H1 (cell line): ENCODE data around the gene FOXP4. TPM values are rescaled to one million over a fixed set of nuclear protein-coding genes. Genes with fewer than 3 reads are reported as not detected.

Source experiments
- CTCF ChIA-PET: fragments of 300-600 bp; sonication (Branson Sonifier 250); formaldehyde crosslinking; loops from one replicate; lab custom pipeline; 2021; ENCODE audit not compliant: partially characterized antibody; lab: Charles Lee
- POLR2A ChIA-PET: fragments of 300-600 bp; sonication (Branson Sonifier 250); formaldehyde crosslinking; loops from one replicate; lab custom pipeline; 2021; ENCODE audit warnings: inconsistent platforms; ENCODE audit not compliant: partially characterized antibody; lab: Charles Lee
- DNase-seq, 2 experiments: peaks; one replicate each; pipeline versions ENCODE4 v3.0.0 to v3.0.0-alpha.2; 2010 to 2022; ENCODE audit warnings: low spot score in 2 of 2, low read depth in 1 of 2, mixed read lengths in 1 of 2
- FAIRE-seq: peaks from 2 replicates; lab custom pipeline; 2011; peaks lifted over from hg19 to GRCh38; lab: Jason Lieb, UNC
- H2AFZ ChIP-seq: 2 replicates; pipeline ENCODE4 v1.8.1; 2012; ENCODE audit warnings: low read length, inconsistent platforms
- H2AK5ac ChIP-seq: 2 replicates; pipeline ENCODE4 v1.6.1; 2013; ENCODE audit warnings: low read depth, low read length
- H2BK120ac ChIP-seq: replicated peaks from 2 replicates; pipeline ENCODE3; 2013; ENCODE audit warnings: low read depth, low read length, inconsistent platforms
- H2BK12ac ChIP-seq: 2 replicates; pipeline ENCODE4 v1.6.1; 2013; ENCODE audit warnings: low read depth, low read length
- H2BK15ac ChIP-seq: 2 replicates; pipeline ENCODE4 v1.6.1; 2013; ENCODE audit warnings: low read length
- H2BK20ac ChIP-seq: 2 replicates; pipeline ENCODE4 v1.6.1; 2013; ENCODE audit warnings: low read length
- H2BK5ac ChIP-seq: 2 replicates; pipeline ENCODE4 v1.6.1; 2013; ENCODE audit warnings: low read depth, low read length
- H3K14ac ChIP-seq: 2 replicates; pipeline ENCODE4 v1.6.1; 2013; ENCODE audit warnings: inconsistent platforms; ENCODE audit not compliant: insufficient read length
- H3K18ac ChIP-seq: 2 replicates; pipeline ENCODE4 v1.6.1; 2013; ENCODE audit warnings: low read length; ENCODE audit errors: extremely low read depth
- H3K23ac ChIP-seq: 2 replicates; pipeline ENCODE4 v1.6.1; 2013; ENCODE audit warnings: inconsistent platforms; ENCODE audit not compliant: insufficient read length
- H3K23me2 ChIP-seq: 2 replicates; pipeline ENCODE4 v1.6.1; 2013; ENCODE audit warnings: low read depth, low read length
- H3K27ac ChIP-seq: 2 replicates; pipeline ENCODE4 v1.6.1; 2011; ENCODE audit warnings: low read depth, low read length, inconsistent platforms
- H3K27me3 ChIP-seq, 4 experiments: replicated peaks in 1 of 4; 1 replicate in 1 of 4; 2 replicates in 3 of 4; pipeline versions ENCODE4 v1.6.1 to v1.8.1; 2011 to 2013; ENCODE audit warnings: low read length in 3 of 4, mild to moderate bottlenecking in 3 of 4, inconsistent platforms in 2 of 4, mixed read lengths in 2 of 4, moderate library complexity in 1 of 4; ENCODE audit not compliant: control insufficient read depth in 3 of 4, insufficient read depth in 3 of 4; ENCODE audit errors: extremely low read depth in 1 of 4
- H3K36me3 ChIP-seq, 4 experiments: 2 replicates each; pipeline versions ENCODE4 v1.6.1 to v1.8.1; 2011 to 2013; ENCODE audit warnings: mild to moderate bottlenecking in 4 of 4, low read length in 3 of 4, moderate library complexity in 2 of 4, control low read depth in 1 of 4, inconsistent platforms in 1 of 4; ENCODE audit not compliant: insufficient read depth in 4 of 4, control insufficient read depth in 2 of 4
- H3K4ac ChIP-seq: replicated peaks from 2 replicates; pipeline ENCODE3; 2013; ENCODE audit warnings: low read length, low read depth, mixed read lengths, inconsistent platforms; ENCODE audit not compliant: insufficient read length
- H3K4me1 ChIP-seq, 4 experiments: replicated peaks in 1 of 4; 1 replicate in 1 of 4; 2 replicates in 3 of 4; pipeline versions ENCODE4 v1.6.1 to v1.8.1; 2011 to 2013; ENCODE audit warnings: low read length in 3 of 4, inconsistent platforms in 2 of 4, mixed read lengths in 1 of 4; ENCODE audit not compliant: insufficient read depth in 4 of 4, control insufficient read depth in 3 of 4
- H3K4me2 ChIP-seq, 2 experiments: 2 replicates each; pipeline versions ENCODE4 v1.6.1 to v1.8.1; 2011 to 2013; ENCODE audit warnings: low read depth in 2 of 2, low read length in 2 of 2, control low read depth in 1 of 2, inconsistent platforms in 1 of 2, mild to moderate bottlenecking in 1 of 2; ENCODE audit not compliant: insufficient read depth in 1 of 2
- H3K4me3 ChIP-seq, 4 experiments: fragments of 200-600, 300-600 bp in 1 of 4; sonication (generic), shearing (Covaris generic), sonication (Bioruptor Twin) in 1 of 4; 2 replicates each; pipeline versions ENCODE4 v1.5.1 to v1.8.1; 2011 to 2016; ENCODE audit warnings: low read length in 4 of 4, low read depth in 3 of 4, control low read depth in 2 of 4, inconsistent platforms in 2 of 4, mild to moderate bottlenecking in 2 of 4, mixed read lengths in 1 of 4, moderate library complexity in 1 of 4; ENCODE audit not compliant: insufficient read depth in 2 of 4; ENCODE audit errors: extremely low read depth in 1 of 4
- H3K56ac ChIP-seq: replicated peaks from 2 replicates; pipeline ENCODE3; 2013; ENCODE audit warnings: low read depth, mild to moderate bottlenecking, mixed read lengths, low read length, inconsistent platforms; ENCODE audit not compliant: insufficient read length
- H3K79me1 ChIP-seq: 2 replicates; pipeline ENCODE4 v1.6.1; 2013; ENCODE audit warnings: low read depth, low read length, control low read depth
- H3K79me2 ChIP-seq, 2 experiments: 2 replicates each; pipeline versions ENCODE4 v1.6.1 to v1.8.1; 2012 to 2013; ENCODE audit warnings: low read length in 2 of 2, mild to moderate bottlenecking in 2 of 2, inconsistent platforms in 1 of 2; ENCODE audit not compliant: insufficient read depth in 2 of 2, control insufficient read depth in 1 of 2
- H3K9ac ChIP-seq, 4 experiments: replicated peaks in 1 of 4; 1 replicate in 1 of 4; 2 replicates in 3 of 4; pipeline versions ENCODE4 v1.6.1 to v1.8.1; 2011 to 2013; ENCODE audit warnings: low read depth in 3 of 4, low read length in 3 of 4, control low read depth in 2 of 4, mild to moderate bottlenecking in 2 of 4, moderate library complexity in 2 of 4, inconsistent platforms in 1 of 4; ENCODE audit errors: extremely low read depth in 1 of 4
- H3K9me3 ChIP-seq, 2 experiments: 2 replicates each; pipeline versions ENCODE4 v1.6.1 to v1.8.1; 2012 to 2013; ENCODE audit warnings: mild to moderate bottlenecking in 2 of 2, moderate library complexity in 2 of 2, control low read depth in 1 of 2, inconsistent platforms in 1 of 2, low read depth in 1 of 2, low read length in 1 of 2, mixed read lengths in 1 of 2; ENCODE audit not compliant: insufficient read depth in 2 of 2
- H4K20me1 ChIP-seq, 2 experiments: replicated peaks in 1 of 2; 2 replicates each; pipeline versions ENCODE3 to v1.8.1; 2011 to 2013; ENCODE audit warnings: inconsistent platforms in 2 of 2, low read length in 2 of 2, mild to moderate bottlenecking in 1 of 2; ENCODE audit not compliant: insufficient read depth in 2 of 2, control insufficient read depth in 1 of 2
- H4K5ac ChIP-seq: 2 replicates; pipeline ENCODE4 v1.6.1; 2013; ENCODE audit warnings: low read length, low read depth, mixed read lengths, inconsistent platforms; ENCODE audit not compliant: insufficient read length
- H4K8ac ChIP-seq: 2 replicates; pipeline ENCODE4 v1.8.0; 2013; ENCODE audit warnings: mild to moderate bottlenecking, moderate library complexity, low read length, inconsistent platforms; ENCODE audit not compliant: insufficient read depth; ENCODE audit errors: extremely low read depth
- H4K91ac ChIP-seq: replicated peaks from 2 replicates; pipeline ENCODE3; 2013; ENCODE audit warnings: low read length, mixed read lengths, inconsistent platforms; ENCODE audit not compliant: insufficient read length
- BCL11A ChIP-seq, 2 experiments: IDR thresholded peaks; one replicate each; pipeline ENCODE4 v1.6.1; 2011; ENCODE audit warnings: low read depth in 2 of 2, low read length in 2 of 2, mild to moderate bottlenecking in 2 of 2
- CEBPB ChIP-seq: IDR thresholded peaks from 2 replicates; pipeline ENCODE4 v1.6.1; 2012; ENCODE audit warnings: low read depth, low read length
- CREB1 ChIP-seq: IDR thresholded peaks from 2 replicates; pipeline ENCODE4 v1.6.1; 2012; ENCODE audit warnings: inconsistent platforms
- FOSL1 ChIP-seq: IDR thresholded peaks from 2 replicates; pipeline ENCODE4 v1.6.1; 2011; ENCODE audit warnings: mild to moderate bottlenecking, low read depth, low read length, moderate library complexity; ENCODE audit not compliant: insufficient read depth
- GABPA ChIP-seq: IDR thresholded peaks from 2 replicates; pipeline ENCODE4 v1.6.1; 2011; ENCODE audit warnings: mild to moderate bottlenecking, low read length, moderate library complexity, borderline replicate concordance; ENCODE audit not compliant: insufficient read depth
- GTF2F1 ChIP-seq: IDR thresholded peaks from 2 replicates; pipeline ENCODE4 v1.6.1; 2012; ENCODE audit warnings: low read depth, low read length, improper control_type of control experiment, borderline replicate concordance
- MAX ChIP-seq: IDR thresholded peaks from 2 replicates; pipeline ENCODE4 v1.6.1; 2012; ENCODE audit warnings: inconsistent platforms
- POU5F1 ChIP-seq: IDR thresholded peaks from 2 replicates; pipeline ENCODE4 v1.6.1; 2011; ENCODE audit warnings: low read depth, mild to moderate bottlenecking, low read length, moderate library complexity
- RFX5 ChIP-seq: IDR thresholded peaks from 2 replicates; pipeline ENCODE4 v1.6.1; 2011; ENCODE audit warnings: low read depth, low read length, improper control_type of control experiment, borderline replicate concordance
- SAP30 ChIP-seq: fragments of 300-600 bp; sonication (generic); IDR thresholded peaks from 2 replicates; pipeline ENCODE4 v1.7.1; 2012; ENCODE audit warnings: low read length, moderate library complexity, mild to moderate bottlenecking, inconsistent platforms; ENCODE audit not compliant: insufficient read depth, insufficient replicate concordance
- SIN3A ChIP-seq, 2 experiments: IDR thresholded peaks in 1 of 2; conservative IDR thresholded peaks in 1 of 2; 2 replicates each; pipeline ENCODE4 v1.6.1; 2011 to 2012; ENCODE audit warnings: low read length in 2 of 2, improper control_type of control experiment in 1 of 2, low read depth in 1 of 2, mild to moderate bottlenecking in 1 of 2
- SP2 ChIP-seq: IDR thresholded peaks from 2 replicates; pipeline ENCODE4 v1.6.1; 2012; ENCODE audit warnings: mild to moderate bottlenecking, low read length, inconsistent platforms
- WGBS, 2 experiments: shearing (Covaris generic) in 1 of 2; methylation state at CpG; one replicate each; pipeline versions ENCODE4 v1.1.6 to v1.1.7; 2013 to 2015; ENCODE audit warnings: low lambda C conversion rate in 2 of 2, mixed read lengths in 2 of 2, inconsistent platforms in 1 of 2, low coverage in 1 of 2, missing lambda C conversion rate in 1 of 2; ENCODE audit not compliant: insufficient replicate concordance in 2 of 2, insufficient coverage in 1 of 2, insufficient read length in 1 of 2; ENCODE audit errors: extremely low coverage in 1 of 2, missing lambda C conversion rate in 1 of 2; 5-methylcytosine and 5-hydroxymethylcytosine counted together
- polyA plus RNA-seq, 7 experiments: library from polyadenylated mRNA; depleted of rRNA in 3 of 7; stranded (reverse) in 5 of 7; unstranded in 2 of 7; fragments of >200 nt in 5 of 7; fragments of 200-250 nt in 2 of 7; gene quantifications; 1 replicate in 5 of 7; 2 replicates in 1 of 7; 4 replicates in 1 of 7; pipeline versions ENCODE4 v1.2.1 to v1.2.3, GENCODE V29; 2011 to 2013; ENCODE audit warnings: missing spikeins in 2 of 7, mixed read lengths in 2 of 7
- total RNA-seq: library from RNA; stranded (reverse); fragmentation: NEBNext Ultra II Directional; extraction: Animal tissue kit (Norgen Biotek cat#: 25700); gene quantifications from 2 replicates; pipeline ENCODE4 v1.2.1, GENCODE V29; 2021

FOXP4 gene
- total and polyA plus RNA-seq, 2 of the 8 experiments (the other 6 are each of a cell fraction or from before 2014, with no cell fraction given), result 4.8 to 13.3 TPM

- Histone ChIP-seq H2AK5ac (no peak overlapping the region), H3K9me3 (no peaks in the 10 kb centered on the region), H3K79me2 (no peaks in the 10 kb centered on the region), H3K14ac (no peak overlapping the region), H4K5ac (no peak overlapping the region), H2BK120ac (no peak overlapping the region), H3K4me3 (no peak overlapping the region), H3K23me2 (no peaks in the 10 kb centered on the region), H3K36me3 (peaks cover 0 to 4% (median 2%) of the 10 kb centered on the region in 4 experiments; a peak in 3 of 8 replicates), H4K8ac (no peak overlapping the region; the same call in 1 of the 2 replicates), H3K27ac (no peak overlapping the region), H3K4me2 (no peak overlapping the region), H3K79me1 (no peaks in the 10 kb centered on the region), H2BK15ac (no peak overlapping the region), H2AFZ (no peak overlapping the region), H3K23ac (no peak overlapping the region), H3K27me3 (no peaks in the 10 kb centered on the region), H2BK5ac (no peak overlapping the region), H3K56ac (no peak overlapping the region), H3K4me1 (peaks cover 0 to 41% (median 23%) of the 10 kb centered on the region in 4 experiments; a peak in 6 of 7 replicates), H3K18ac (no peak overlapping the region; the same call in 1 of the 2 replicates), H3K9ac (no peak overlapping the region), H2BK12ac (no peak overlapping the region), H2BK20ac (no peak overlapping the region), H3K4ac (no peak overlapping the region), H4K20me1 (peaks cover 0 to 5% of the 10 kb centered on the region in 2 experiments), H4K91ac (no peak overlapping the region)
- WGBS, 2 experiments, result 88% methylated on average over 8 of the region's 28 CpGs; no CpG with 5 or more reads in 1 of the 2 experiments
- DNase-seq (no peak), FAIRE-seq (no peak)
- POLR2A ChIA-PET, result interaction anchor here (1.0 to 2.3 kb wide), 6 partner anchors 8 to 116 kb away, joined by 3 to 6 read pairs (median 4); no protein-coding TSS in a partner anchor
- CTCF ChIA-PET, result interaction anchor here (0.8 to 27.7 kb wide), 14 partner anchors 7 to 218 kb away, joined by 3 to 361 read pairs (median 9); no protein-coding TSS in a partner anchor
- TF ChIP-seq POU5F1 (no peak), RFX5 (no peak), BCL11A (IDR thresholded peaks at IDR 0.05; ENCODE audit: low read depth in 2 of 2, low read length in 2 of 2) (no peak), GTF2F1 (no peak), SAP30 (no peak), GABPA (no peak), FOSL1 (no peak), SP2 (no peak), CEBPB (no peak), SIN3A (conservative IDR thresholded peaks at IDR 0.05 in 1 of 2, IDR thresholded peaks at IDR 0.05 in 1 of 2; ENCODE audit: low read depth in 1 of 2, low read length in 2 of 2) (no peak), CREB1 (no peak), MAX (no peak)
Observed at GRCh38 chr6:41586252-41587007, 40.2 kb downstream of the FOXP4 start.
